GM19372 (cell line): ENCODE measurements around the gene EFNA5.
"Not testable (repeated sequence)": the region's sequence is repeated elsewhere in the genome, so short reads cannot be mapped to it uniquely, and the experiment has no call there.

Experiments used
- ATAC-seq: cut with Tn5 transposase; IDR thresholded peaks from one replicate; pipeline ENCODE4 v1.9.1; 2021; ENCODE audit warnings: mild to moderate bottlenecking, low read depth, moderate library complexity; ENCODE audit not compliant: unreplicated experiment

EFNA5 gene

DNA sequence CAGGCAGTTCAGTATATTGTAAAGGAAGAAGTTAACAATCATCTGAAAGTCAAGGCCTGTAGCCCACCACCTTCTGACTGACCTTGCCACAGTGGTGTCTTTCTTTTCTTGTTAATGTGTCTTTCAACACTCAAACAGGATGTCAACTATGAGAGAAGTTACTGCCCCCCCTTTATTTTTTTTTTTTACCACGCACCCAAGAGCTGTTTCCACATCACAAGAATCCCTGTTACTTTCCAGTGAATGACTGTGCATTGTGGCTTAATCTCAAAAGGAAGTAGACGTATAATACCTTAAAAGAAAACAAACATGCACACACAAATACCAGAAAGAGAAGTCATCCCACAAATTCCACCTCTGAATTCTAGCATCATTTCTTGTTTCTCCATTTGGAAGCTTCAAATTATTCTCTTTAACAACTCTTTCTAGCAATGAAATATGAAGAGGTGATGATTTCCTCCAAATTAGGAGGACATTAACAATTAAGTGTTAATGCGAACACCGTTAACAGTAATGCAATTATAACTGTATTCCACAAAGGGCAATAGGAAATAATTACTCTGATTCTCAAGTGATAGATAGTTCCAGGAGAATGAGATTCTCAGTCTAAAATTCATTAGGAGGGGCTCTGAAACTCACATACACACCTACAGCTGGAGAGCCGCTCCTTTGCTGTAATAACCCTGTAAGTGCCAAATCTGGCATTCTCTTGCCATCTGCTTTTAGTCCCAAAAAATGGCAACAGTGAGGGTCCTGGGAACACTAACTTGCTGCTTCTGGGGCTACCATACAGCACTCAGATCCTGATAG, 201.0 kb downstream of the EFNA5 start:
- ATAC-seq, result no peak

DNA sequence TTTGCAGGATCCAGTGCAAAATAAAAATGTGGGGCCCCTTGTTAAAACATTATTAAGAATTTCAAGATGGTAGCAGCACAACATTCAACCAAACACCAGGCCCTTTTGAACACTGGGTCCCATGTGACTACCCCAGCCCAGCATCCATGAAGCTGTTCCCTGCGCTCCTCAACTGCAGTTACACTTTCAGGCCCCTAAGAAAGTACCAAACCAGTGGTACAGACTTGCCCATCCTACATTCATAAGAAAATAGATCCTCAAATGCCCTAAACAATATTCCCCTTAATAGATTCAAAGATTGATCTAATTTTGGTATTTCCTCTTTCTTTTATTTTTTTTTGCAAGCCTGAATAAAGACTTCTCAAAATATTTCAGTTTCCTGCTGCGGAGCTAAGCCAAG, 201.7 kb downstream of the EFNA5 start:
- no peak for ATAC-seq

DNA sequence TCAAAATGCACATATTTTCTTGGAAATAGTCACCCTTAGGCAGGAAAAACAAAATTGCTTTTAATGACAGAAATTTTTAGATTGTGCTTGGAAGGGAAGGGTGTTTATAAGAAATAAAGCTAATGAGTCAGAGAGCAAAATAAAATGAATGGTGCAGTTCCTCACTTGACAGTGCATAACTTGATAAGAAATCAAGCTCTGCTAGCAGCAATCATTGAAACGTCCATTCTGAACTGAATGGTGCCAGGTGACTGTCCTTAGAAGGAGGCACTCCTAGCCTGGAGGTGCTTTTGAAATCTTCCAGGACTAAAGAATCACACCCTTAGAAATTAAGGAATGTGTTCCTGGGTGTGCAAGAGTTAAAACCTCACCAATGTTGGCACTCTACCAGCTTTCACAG, 202.5 kb downstream of the EFNA5 start:
- ATAC-seq, result no peak

DNA sequence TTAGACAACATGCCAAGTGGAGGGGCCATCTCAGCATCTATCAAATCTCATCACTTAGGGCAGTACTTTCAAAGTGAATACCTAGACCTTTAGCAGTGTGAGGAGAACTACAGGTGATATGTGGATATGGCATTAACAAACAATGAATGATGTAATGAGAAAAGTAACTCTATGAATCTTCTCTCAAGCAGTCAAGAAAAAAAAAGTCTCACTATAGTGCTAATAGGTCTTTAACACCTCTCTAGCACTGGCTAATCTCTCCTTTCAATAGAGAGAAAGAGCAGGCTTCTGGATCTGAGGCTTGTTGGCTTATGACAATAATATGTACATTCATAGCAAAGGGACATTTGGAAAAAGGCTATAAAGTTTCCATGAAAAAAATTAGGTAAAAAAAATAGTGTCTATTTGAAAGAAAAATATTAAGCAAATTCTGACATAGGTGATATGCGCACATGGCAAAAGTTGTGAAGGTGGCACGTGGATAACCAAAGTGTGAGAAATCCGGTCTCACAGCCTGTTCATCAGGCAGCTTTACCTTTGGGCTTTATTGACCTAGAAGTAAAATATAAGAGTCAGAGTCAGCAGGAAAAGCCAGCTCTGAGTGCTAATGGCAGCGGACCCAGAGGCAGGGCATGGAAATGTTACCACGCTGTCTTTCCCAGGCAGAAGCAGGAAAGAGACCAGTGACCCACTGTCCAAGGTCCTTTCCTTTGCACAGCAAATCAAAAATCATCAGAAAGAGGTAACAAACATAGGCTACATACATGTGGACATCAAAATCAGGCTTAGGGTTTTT, 203.4 kb downstream of the EFNA5 start:
- no peak for ATAC-seq

DNA sequence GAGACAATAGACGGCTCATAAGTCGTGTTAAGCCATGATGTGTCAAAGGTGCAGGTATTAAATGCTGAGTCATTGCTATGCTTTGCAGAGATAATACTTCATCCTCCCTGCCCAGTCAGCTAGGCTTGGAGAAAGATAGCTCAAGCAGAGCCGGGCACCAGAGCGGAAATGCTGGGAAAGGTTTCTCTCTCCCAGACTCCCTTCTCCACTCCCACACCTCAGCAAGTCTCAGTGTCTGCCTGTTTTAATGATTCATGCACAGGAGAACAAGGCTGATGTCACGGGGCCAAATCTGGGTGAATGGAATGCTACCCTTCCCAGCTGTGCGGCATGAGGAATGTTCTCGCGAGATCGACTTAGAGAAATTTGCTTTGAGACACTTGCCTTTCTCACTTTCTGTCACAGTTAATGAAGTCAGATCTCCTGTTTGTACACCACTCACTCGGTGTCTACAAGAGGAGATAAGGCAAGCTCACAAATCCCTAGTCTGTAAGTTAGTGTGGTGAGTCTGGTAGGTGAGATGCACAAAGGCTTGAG, 204.4 kb downstream of the EFNA5 start:
- ATAC-seq, result no peak

DNA sequence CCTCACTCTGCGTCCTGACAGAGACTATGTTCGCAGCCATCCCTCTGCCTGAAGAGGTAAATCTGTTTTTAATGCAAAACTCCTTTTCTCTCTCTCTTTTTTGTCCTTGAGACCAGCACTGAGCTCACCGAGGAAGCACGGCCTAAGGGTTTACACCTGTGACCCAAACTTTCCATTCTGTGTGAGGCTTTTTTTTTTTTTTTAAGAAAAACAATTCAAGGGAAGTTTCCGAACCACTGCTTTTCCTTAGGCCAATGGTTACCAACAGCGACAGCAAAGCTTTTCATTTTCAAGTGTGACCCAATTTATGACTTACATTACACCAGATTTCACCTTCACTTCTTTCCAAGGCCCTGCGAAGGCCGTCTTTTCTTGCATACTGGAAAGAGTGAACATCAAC, 205.9 kb downstream of the EFNA5 start:
- no peak for ATAC-seq

DNA sequence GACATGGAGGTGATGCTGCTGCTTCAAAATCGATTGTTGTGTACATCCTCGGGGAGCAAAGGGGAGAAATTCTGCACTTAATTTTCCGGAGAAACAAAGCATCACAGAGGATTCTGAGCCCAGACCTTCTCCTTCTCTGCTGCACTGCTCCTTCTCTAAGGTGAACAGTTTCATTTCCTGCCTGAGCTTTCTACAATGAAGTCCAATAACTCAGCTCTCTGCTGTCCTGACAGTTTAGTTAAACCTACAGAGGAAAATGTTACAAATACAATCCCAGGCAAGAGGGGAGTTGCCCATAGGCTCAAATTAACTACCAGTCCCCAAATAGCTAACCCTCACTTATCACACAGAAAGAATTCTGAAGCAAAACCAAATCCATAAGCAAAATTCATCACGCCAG, 206.3 kb downstream of the EFNA5 start:
- no peak for ATAC-seq

DNA sequence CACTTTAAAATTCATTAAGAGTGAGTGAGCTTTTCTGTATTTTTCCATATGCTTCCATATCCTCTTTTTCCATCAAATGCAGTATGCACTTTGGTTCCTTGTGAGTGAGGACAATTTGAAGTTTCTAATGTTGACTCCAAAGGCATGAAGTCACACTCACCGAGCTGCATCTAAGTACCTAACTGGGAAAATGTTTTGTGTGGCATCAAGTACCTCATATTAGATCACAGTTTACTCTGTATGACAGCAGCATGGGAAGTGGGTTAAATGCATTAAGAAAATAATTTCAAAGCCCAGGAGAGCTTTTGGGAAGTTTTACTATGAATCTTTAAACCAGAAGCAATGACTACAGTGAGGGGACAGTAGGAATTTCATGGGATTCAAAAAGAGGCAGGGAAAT, 207.0 kb downstream of the EFNA5 start:
- no peak for ATAC-seq

DNA sequence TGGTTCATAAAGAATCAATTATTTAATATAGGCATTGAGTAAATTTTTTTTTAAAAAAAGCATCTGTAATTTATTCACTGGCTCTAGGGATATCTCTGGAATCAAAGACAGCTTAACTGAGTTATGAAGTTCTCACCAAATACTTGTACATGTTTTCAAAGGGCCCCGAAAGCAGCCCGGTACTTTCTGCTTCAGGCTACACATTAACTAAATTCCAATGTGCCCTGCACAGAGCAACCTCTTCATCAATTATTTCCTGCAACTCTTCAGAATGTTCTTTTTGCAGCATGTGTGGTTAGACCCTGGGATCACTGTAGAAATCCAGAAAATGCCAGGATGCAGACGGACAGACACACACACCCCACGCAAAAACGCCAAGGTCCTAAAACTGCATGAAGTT, 209.0 kb downstream of the EFNA5 start:
- no peak for ATAC-seq

DNA sequence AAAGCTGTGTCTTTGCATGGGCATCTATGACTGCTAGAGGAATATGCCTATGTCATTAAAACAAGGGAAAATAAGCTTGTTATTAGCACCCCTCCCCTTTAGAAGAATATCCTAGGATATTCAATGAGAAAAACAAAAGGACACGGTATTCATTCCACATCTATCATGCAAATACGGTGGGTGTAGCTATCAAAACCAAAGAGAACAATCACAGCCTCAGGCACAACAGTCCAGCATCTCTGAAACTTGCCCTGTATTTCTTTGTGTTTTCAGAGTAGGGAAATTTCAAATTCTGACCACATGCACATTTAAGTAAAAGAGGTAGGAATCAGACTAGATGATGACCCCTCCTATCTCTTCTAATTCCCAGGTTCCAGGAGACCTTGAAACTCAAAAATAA, 209.9 kb downstream of the EFNA5 start:
- no peak for ATAC-seq

DNA sequence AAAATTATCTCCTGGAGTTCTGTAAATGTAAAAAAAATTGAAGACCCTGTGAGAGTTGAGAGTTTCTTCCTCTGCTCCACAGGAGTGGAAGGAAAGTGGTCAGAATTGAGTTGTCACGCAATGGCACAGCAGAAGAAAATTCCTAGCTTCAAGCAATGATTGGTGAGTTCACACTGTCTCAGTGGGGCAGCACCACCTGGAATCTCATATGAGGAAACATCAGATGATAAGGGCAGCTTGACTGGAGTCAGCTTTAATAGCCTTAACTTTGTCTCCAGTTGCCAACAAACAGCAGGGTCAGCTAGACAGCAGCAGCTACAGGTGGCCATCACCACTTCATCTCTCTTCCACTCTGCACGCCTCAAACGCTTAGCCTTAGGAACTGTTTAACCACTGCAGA, 211.1 kb downstream of the EFNA5 start:
- ATAC-seq, result no peak

DNA sequence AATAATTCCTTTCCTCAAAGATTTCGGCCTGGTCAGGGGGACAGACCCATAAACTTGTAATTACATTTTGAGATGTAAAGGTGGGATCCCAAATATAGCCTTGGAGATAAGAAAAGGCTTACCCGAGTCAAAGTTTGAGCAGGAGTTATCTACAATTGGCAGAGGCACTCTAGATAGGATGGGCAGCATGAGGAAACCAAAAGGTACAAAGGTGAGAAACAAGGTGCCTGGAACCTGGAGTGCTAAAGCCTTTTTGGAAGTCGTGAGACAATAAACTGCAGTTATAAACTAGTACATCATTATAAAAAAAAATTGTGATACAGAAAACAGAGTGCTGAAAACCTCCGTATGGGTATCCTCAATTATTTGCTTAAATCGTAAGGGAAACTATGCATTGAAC, 212.4 kb downstream of the EFNA5 start:
- ATAC-seq, result no peak

DNA sequence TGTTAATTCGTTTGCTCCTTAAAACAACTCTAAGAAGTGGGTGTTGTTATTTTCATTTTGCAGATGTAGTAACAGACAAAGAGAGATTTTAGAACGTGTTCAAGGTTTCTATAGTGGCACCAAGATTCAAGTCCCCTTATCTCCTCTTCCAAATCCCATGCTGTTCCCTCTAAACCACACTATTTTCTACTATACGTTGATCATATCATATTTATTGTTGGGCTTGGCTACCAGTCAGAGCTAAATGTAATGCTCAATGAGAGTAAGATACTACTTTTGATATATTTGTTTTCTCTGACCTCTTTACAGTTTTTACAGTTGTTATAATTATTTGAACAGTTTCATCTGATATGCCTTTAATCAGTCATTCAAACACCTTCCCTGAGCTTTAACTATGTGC, 212.9 kb downstream of the EFNA5 start:
- no peak for ATAC-seq

DNA sequence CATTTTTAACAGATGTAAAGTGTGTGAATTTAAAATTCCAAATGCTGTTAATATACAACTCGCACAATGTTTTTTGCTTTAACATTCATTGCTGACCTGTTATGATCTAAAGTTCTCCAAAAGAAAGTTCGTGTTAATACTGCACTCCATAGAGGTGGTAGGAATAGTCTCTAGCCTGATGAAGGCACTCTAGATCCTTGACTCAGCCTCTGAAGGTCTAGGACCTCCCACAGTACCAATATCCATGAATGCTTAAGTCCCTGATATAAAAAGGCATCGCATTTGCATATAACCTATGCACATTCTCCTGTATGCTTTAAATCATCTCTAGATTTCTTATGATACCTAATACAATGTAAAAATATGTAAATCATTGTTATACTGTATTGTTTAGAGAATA, 213.6 kb downstream of the EFNA5 start:
- ATAC-seq, result no peak

DNA sequence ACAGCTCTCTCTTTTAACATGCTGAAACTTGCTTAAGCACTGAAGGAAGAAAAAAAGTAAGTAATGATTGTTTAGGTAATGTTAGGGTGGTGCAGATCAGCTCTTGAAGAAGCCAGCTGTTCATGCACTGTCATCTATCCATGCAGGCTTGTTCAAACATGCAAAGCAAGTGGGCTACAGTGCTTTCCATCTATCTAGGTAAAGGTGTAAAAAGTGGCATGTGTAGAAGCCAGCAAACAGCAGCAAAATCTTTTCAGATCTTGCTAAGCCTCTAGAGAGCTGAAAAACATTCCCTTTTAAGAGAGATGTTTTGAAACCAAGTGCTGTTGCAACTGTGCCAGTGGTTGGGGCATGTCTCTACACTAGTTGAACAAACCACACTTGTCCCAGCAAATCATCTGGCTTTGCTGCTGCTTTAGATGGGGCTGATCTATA, 214.4 kb downstream of the EFNA5 start:
- peak; percentile 75 for ATAC-seq

DNA sequence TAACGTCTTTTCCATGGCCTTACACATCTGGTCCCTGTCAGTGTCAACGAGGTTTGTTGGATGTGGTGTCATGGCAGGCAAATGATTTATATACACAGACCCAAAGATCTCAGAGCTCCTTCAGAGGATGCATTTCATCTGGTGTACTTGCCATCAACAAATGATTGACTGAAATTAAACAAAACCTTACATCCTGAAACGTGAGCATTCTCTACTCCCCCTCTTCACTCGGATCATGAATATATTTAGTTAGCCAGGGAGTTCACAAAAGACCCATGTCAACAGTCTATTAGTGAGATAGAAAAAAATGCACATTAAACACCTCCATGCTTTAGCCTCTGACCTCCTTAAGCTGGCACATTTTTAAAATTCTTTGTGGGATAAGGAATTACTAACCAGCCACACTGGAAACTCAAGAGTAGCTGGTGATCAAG, 215.6 kb downstream of the EFNA5 start:
- ATAC-seq, result no peak

DNA sequence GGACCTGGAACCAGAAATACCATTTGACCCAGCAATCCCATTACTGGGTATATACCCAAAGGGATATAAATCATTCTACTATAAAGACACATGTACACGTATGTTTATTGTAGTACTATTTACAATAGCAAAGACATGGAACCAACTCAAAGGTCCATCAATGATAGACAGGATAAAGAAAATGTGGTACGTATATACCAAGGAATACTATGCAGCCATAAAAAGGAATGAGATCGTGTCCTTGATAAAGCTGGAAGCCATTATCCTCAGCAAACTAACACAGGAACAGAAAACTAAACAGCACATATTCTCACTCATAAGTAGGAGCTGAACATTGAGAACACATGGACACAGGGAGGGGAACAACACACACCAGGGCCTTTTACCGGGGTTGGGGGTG, 218.9 kb downstream of the EFNA5 start:
- not testable (repeated sequence) for ATAC-seq

DNA sequence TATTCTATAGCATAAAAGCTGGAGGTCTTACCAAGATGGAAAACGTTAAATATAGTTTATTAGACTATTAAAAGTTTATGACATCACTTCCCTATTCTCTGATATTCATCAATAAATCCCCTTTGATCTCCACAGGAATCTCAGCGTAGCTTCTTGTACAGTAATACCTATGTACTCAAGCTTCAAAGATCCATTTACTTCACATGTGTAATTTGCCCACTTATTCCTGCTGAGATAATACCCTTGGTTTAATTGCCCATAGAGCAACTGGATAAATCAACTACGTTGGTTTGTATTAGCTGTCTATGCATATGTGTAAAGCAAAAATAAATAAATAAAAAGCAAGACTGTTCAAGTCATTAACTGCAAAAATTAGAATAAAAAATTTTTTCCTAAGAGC, 219.7 kb downstream of the EFNA5 start:
- no peak for ATAC-seq

DNA sequence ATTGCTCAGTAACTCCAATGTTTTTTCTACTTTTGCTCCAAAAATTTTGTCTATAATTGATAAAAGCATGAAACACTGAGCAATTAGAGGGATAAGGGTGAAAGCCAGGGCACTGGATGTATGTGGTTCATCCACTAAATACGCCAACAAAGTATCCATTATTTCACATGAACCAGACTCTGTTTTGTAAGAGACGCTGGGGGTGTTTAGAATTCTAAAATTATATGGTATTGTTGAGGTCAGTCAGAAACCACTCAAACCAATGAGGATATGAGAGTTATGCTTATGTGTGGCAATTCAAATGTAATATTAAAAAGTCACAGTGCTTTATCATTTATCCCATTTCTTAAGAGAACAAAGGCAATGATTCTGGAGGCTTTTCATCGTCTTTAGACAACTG, 220.2 kb downstream of the EFNA5 start:
- no peak for ATAC-seq

DNA sequence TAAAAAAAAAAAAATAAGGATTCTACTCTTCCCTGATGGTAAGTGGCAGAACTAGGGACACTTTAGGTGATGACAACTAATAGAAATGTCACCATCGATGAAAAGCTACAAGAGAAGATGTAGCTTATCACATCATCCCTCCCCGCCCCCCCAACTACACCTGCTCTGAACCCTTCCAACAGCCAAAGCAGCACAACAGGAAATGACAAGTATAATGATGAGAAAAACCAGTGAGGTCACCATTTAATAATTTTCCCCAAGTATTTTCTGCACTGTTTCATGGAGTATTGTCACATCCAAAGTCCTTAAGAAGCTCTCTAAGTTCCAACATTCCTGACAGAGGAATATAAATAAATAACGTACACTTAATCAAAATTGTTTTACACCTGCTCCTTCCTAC, 221.4 kb downstream of the EFNA5 start:
- no peak for ATAC-seq

DNA sequence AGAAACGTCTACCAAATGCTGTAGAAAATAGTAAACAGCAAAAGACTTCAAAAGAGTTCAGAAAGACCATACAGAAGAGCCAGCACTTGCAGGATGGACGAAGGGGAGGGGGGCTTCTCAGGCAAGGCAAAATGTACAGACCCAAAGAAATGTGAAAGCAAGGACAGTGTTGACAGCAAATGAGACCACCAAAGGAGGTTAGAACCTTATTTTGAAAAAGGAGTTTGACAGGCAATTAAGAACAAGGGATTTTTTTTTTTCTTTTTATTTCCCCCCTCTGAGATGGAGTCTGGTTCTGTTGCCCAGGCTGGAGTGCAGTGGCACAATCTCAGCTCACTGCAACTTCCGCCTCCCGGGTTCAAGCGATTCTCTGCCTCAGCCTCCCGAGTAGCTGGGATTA, 223.2 kb downstream of the EFNA5 start:
- no peak for ATAC-seq

DNA sequence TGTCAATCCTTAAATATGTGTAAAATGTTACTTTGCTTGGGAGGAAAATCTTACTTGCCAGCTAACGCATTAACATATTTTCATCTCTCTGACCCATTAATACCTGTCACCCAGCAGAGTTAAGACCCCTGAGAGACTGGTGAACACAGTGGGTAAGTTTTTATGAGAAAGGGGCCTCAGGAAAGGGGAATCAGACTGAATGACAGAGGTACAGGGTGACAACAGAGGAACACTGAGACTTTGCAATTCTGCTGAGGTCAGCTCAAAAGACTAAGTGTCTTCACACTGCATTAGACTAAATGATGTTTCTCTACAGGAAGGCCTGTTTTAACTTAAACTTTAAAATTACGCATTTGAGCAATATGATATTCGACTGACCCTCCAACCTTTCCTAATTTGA, 223.8 kb downstream of the EFNA5 start:
- ATAC-seq, result no peak
